Measurements from ENCODE around the gene ADAM8. TPM values are rescaled to one million over a fixed set of nuclear protein-coding genes. Genes with fewer than 3 reads are reported as not detected.

The ADAM8 gene
- total and polyA plus RNA-seq, 2 of the 4 experiments (the other 2 are of a cell fraction): under 0.01 to 0.74 TPM

- TF ChIP-seq FOS (IDR thresholded peaks at IDR 0.05; ENCODE audit: low read depth, low read length): no peak
Observed at GRCh38 chr10:133254421-133255120, 22.1 kb downstream of the ADAM8 start (continued).

GRCh38 chr10:133253361-133253955 is 23.2 kb downstream of the ADAM8 start:
- Histone ChIP-seq H2BK20ac (ENCODE audit: low read depth, low read length) (no peak overlapping the region), H3K9ac (ENCODE audit: low read depth, low read length) (no peak overlapping the region), H2AK5ac (ENCODE audit: low read depth, low read length) (no peak overlapping the region), H3K56ac (ENCODE audit: extremely low read depth, insufficient read depth, low read length) (no peak overlapping the region), H2BK15ac (ENCODE audit: low read depth, low read length) (no peak overlapping the region), H2AK9ac (replicated peaks; ENCODE audit: low read depth, low read length, poor library complexity) (no peak overlapping the region), H3K4ac (ENCODE audit: low read depth, low read length) (no peak overlapping the region), H3K79me1 (ENCODE audit: low read depth in 1 of 2, low read length in 2 of 2) (no peaks in the 10 kb centered on the region), H3K23ac (ENCODE audit: low read depth, low read length) (no peak overlapping the region), H4K20me1 (ENCODE audit: insufficient read depth, low read length) (no peaks in the 10 kb centered on the region), H3K27ac (ENCODE audit: insufficient read depth, low read length) (no peak overlapping the region), H4K5ac (ENCODE audit: low read depth, low read length) (no peak overlapping the region), H3K4me3 (ENCODE audit: insufficient read depth, low read depth, low read length) (no peak overlapping the region), H3K4me1 (ENCODE audit: control insufficient read depth, insufficient read depth, low read length) (peaks cover 3% of the 10 kb centered on the region), H4K8ac (ENCODE audit: low read depth in 2 of 2, low read length in 2 of 2) (no peak overlapping the region), H3K18ac (ENCODE audit: low read depth, low read length) (no peak overlapping the region), H3K9me3 (ENCODE audit: control insufficient read depth, insufficient read depth, low read length) (no peaks in the 10 kb centered on the region), H2AFZ (replicated peaks; ENCODE audit: low read length, poor library complexity) (no peak overlapping the region), H3K36me3 (ENCODE audit: control insufficient read depth, insufficient read depth, low read length) (no peaks in the 10 kb centered on the region), H4K91ac (ENCODE audit: insufficient read depth, low read depth, low read length) (no peak overlapping the region), H3K9me1 (ENCODE audit: insufficient read depth, low read length) (no peaks in the 10 kb centered on the region), H3K14ac (replicated peaks; ENCODE audit: low read depth, low read length) (no peak overlapping the region), H3K4me2 (ENCODE audit: low read depth, low read length) (no peak overlapping the region), H2BK120ac (ENCODE audit: low read depth, low read length) (no peak overlapping the region), H2BK5ac (ENCODE audit: low read depth, low read length, poor library complexity, severe bottlenecking) (no peak overlapping the region), H3K27me3 (ENCODE audit: control insufficient read depth, insufficient read depth, low read length) (peaks cover 12% of the 10 kb centered on the region)
- no TSS peak for BruUV-seq (replicated peaks)
- 76% methylated on average over 5 of the region's 22 CpGs; no CpG with 5 or more reads in 1 of the 2 experiments for WGBS, 2 experiments (ENCODE audit: extremely low coverage in 2 of 2, insufficient read length in 1 of 2)
- ATAC-seq (ENCODE audit: low read depth): no peak
- intact Hi-C loops (cut with micrococcal nuclease) (no loop called here), dilution Hi-C loops (cut with HindIII; ENCODE audit: low sequenced_read_pairs, unreplicated experiment) (no loop called here), in situ Hi-C loops (cut with MboI; ENCODE audit: low sequenced_read_pairs) (loop anchor here (25.0 kb wide), 1 partner anchor 591 kb away; no protein-coding TSS in a partner anchor)
- DNase-seq: no peak
- POLR2A ChIA-PET (ENCODE audit: unreplicated experiment): no interaction called here
- CTCF ChIA-PET: no interaction called here
- TF ChIP-seq RCOR1 (IDR thresholded peaks at IDR 0.05; ENCODE audit: insufficient replicate concordance, low read length) (no peak), CHD1 (IDR thresholded peaks at IDR 0.05; ENCODE audit: low read depth, low read length) (no peak), USF2 (IDR thresholded peaks at IDR 0.05; ENCODE audit: low read depth, low read length) (no peak), CTCF (conservative IDR thresholded peaks at IDR 0.05; ENCODE audit: low read depth, low read length) (no peak), POLR2A (IDR thresholded peaks at IDR 0.05; ENCODE audit: low read depth, low read length) (no peak), CEBPB (IDR thresholded peaks at IDR 0.05; ENCODE audit: low read depth, low read length) (no peak), NFE2L2 (IDR thresholded peaks at IDR 0.05; ENCODE audit: low read depth, low read length) (no peak), ELK1 (IDR thresholded peaks at IDR 0.05; ENCODE audit: borderline replicate concordance, low read depth, low read length) (no peak), MAZ (IDR thresholded peaks at IDR 0.05; ENCODE audit: borderline replicate concordance, low read depth, low read length) (no peak), MXI1 (IDR thresholded peaks at IDR 0.05; ENCODE audit: borderline replicate concordance, low read depth, low read length) (no peak), RFX5 (IDR thresholded peaks at IDR 0.05; ENCODE audit: low read depth, low read length) (no peak), RAD21 (IDR thresholded peaks at IDR 0.05; ENCODE audit: low read length) (no peak)
